SK-N-SH (cell line): ENCODE data around the gene BMPR1A. TPM values are rescaled to one million over a fixed set of nuclear protein-coding genes. Genes with fewer than 3 reads are reported as not detected.
A peak's percentile ranks its signal among the peaks of the same experiment; 100 is the strongest.

Experiments used
- CTCF ChIA-PET: fragments of 300-600, 350-600 bp; formaldehyde crosslinking; extraction: SDS; loops from one replicate; lab custom pipeline; 2021; lab: Yijun Ruan, JAX
- POLR2A ChIA-PET: fragments of 350-600 bp; sonication (Branson Sonifier 250); formaldehyde crosslinking; extraction: SDS; loops from one replicate; lab custom pipeline; 2020; ENCODE audit warnings: antibody characterized with exemption, inconsistent platforms; lab: Yijun Ruan, JAX
- DNase-seq: peaks from one replicate; pipeline ENCODE4 v3.0.0; 2012
- H2AFZ ChIP-seq: fragments of 200-600 bp; sonication (generic); 2 replicates; pipeline ENCODE4 v1.8.1; 2016; ENCODE audit warnings: antibody characterized with exemption, mild to moderate bottlenecking, low read depth
- H3F3A ChIP-seq: fragments of 200-600 bp; sonication (generic); replicated peaks from 2 replicates; pipeline ENCODE3; 2016; ENCODE audit warnings: antibody characterized with exemption, mild to moderate bottlenecking; ENCODE audit not compliant: insufficient read depth
- H3K27ac ChIP-seq, 2 experiments: fragments of 200-500 bp in 1 of 2; fragments of 200-600 bp in 1 of 2; sonication (Bioruptor generic) in 1 of 2; sonication (generic), shearing (Covaris generic) in 1 of 2; 2 replicates each; pipeline versions ENCODE4 v1.5.1 to v1.6.1; 2014 to 2016; ENCODE audit warnings: low read depth in 2 of 2, inconsistent platforms in 1 of 2, low read length in 1 of 2, mild to moderate bottlenecking in 1 of 2, mixed read lengths in 1 of 2
- H3K27me3 ChIP-seq: fragments of 200-600 bp; sonication (generic), shearing (Covaris generic); 2 replicates; pipeline ENCODE4 v1.6.1; 2016; ENCODE audit warnings: mixed run types; ENCODE audit not compliant: insufficient read depth
- H3K36me3 ChIP-seq, 2 experiments: fragments of 200-500 bp in 1 of 2; fragments of 200-600 bp in 1 of 2; sonication (Bioruptor generic) in 1 of 2; sonication (generic) in 1 of 2; replicated peaks in 1 of 2; 2 replicates each; pipeline versions ENCODE3 to v1.5.1; 2014 to 2016; ENCODE audit warnings: low read length in 1 of 2, mild to moderate bottlenecking in 1 of 2; ENCODE audit not compliant: insufficient read depth in 2 of 2, control insufficient read depth in 1 of 2
- H3K4me1 ChIP-seq, 2 experiments: fragments of 200-500 bp in 1 of 2; fragments of 200-600 bp in 1 of 2; sonication (Bioruptor generic) in 1 of 2; sonication (generic), shearing (Covaris generic) in 1 of 2; 2 replicates each; pipeline versions ENCODE4 v1.5.1 to v1.6.1; 2014 to 2016; ENCODE audit warnings: low read depth in 1 of 2, low read length in 1 of 2, mixed run types in 1 of 2; ENCODE audit not compliant: insufficient read depth in 2 of 2, control insufficient read depth in 1 of 2
- H3K4me2 ChIP-seq: fragments of 200-600 bp; sonication (generic), shearing (Covaris generic); 2 replicates; pipeline ENCODE4 v1.6.1; 2017; ENCODE audit warnings: mixed run types
- H3K4me3 ChIP-seq, 2 experiments: fragments of 200-500 bp in 1 of 2; fragments of 200-600 bp in 1 of 2; sonication (Bioruptor generic) in 1 of 2; sonication (generic), shearing (Covaris generic) in 1 of 2; 2 replicates each; pipeline versions ENCODE4 v1.5.1 to v1.8.1; 2014 to 2016; ENCODE audit warnings: low read depth in 2 of 2, inconsistent platforms in 1 of 2, low read length in 1 of 2, mild to moderate bottlenecking in 1 of 2, mixed read lengths in 1 of 2, moderate library complexity in 1 of 2
- H3K79me2 ChIP-seq: fragments of 200-600 bp; sonication (generic); 2 replicates; pipeline ENCODE4 v1.8.1; 2017; ENCODE audit warnings: mild to moderate bottlenecking; ENCODE audit not compliant: insufficient read depth
- H3K9ac ChIP-seq: fragments of 200-600 bp; sonication (generic); 2 replicates; pipeline ENCODE4 v1.6.1; 2017; ENCODE audit warnings: mixed run types
- H3K9me2 ChIP-seq: fragments of 200-600 bp; sonication (generic); 2 replicates; pipeline ENCODE4 v1.6.1; 2017; ENCODE audit warnings: mixed run types
- H3K9me3 ChIP-seq: fragments of 200-600 bp; sonication (generic); 2 replicates; pipeline ENCODE4 v1.6.1; 2017; ENCODE audit warnings: mixed run types, mild to moderate bottlenecking, moderate library complexity
- H4K20me1 ChIP-seq: fragments of 200-600 bp; sonication (generic); 2 replicates; pipeline ENCODE4 v1.6.1; 2017; ENCODE audit warnings: mild to moderate bottlenecking, mixed run types; ENCODE audit not compliant: insufficient read depth
- CHD2 ChIP-seq: fragments of 150-350 bp; IDR thresholded peaks from 2 replicates; pipeline ENCODE4 v1.6.1; 2018; ENCODE audit warnings: low read length; ENCODE audit not compliant: partially characterized antibody
- FOXJ3 ChIP-seq: sonication (generic); formaldehyde crosslinking; IDR thresholded peaks from 2 replicates; pipeline ENCODE4 v1.5.1; 2020; ENCODE audit warnings: mild to moderate bottlenecking, missing genetic modification reagents
- FOXM1 ChIP-seq: IDR thresholded peaks from 2 replicates; pipeline ENCODE4 v1.4.0; 2012; ENCODE audit warnings: low read depth, mild to moderate bottlenecking
- GABPA ChIP-seq: IDR thresholded peaks from 2 replicates; pipeline ENCODE4 v1.4.0; 2012; ENCODE audit warnings: low read depth, mild to moderate bottlenecking
- JUND ChIP-seq: IDR thresholded peaks from 2 replicates; pipeline ENCODE4 v1.4.0; 2012
- MEF2A ChIP-seq: IDR thresholded peaks from 2 replicates; pipeline ENCODE4 v1.4.0; 2012; ENCODE audit warnings: low read depth, borderline replicate concordance
- MXI1 ChIP-seq: IDR thresholded peaks from 2 replicates; pipeline ENCODE4 v1.6.1; 2012; ENCODE audit warnings: mild to moderate bottlenecking, low read depth, low read length, improper control_type of control experiment
- NFIC ChIP-seq: IDR thresholded peaks from 2 replicates; pipeline ENCODE4 v1.4.0; 2012; ENCODE audit warnings: borderline replicate concordance
- NRF1 ChIP-seq: IDR thresholded peaks from 2 replicates; pipeline ENCODE4 v1.6.1; 2012; ENCODE audit warnings: low read depth, mild to moderate bottlenecking, low read length
- RCOR1 ChIP-seq: fragments of 150-350 bp; IDR thresholded peaks from 2 replicates; pipeline ENCODE4 v1.6.1; 2017; ENCODE audit warnings: antibody characterized with exemption, low read length
- RFX5 ChIP-seq: IDR thresholded peaks from 2 replicates; pipeline ENCODE4 v1.6.1; 2012; ENCODE audit warnings: mild to moderate bottlenecking, improper control_type of control experiment, low read length
- RXRA ChIP-seq: IDR thresholded peaks from 2 replicates; pipeline ENCODE4 v1.4.0; 2012; ENCODE audit warnings: low read depth, mild to moderate bottlenecking, borderline replicate concordance
- SIN3A ChIP-seq: IDR thresholded peaks from 2 replicates; pipeline ENCODE4 v1.6.1; 2012; ENCODE audit warnings: low read depth, mild to moderate bottlenecking, low read length, moderate library complexity, borderline replicate concordance
- SMC3 ChIP-seq: IDR thresholded peaks from 2 replicates; pipeline ENCODE4 v1.6.1; 2012; ENCODE audit warnings: low read depth, low read length, improper control_type of control experiment
- TAF1 ChIP-seq: IDR thresholded peaks from 2 replicates; pipeline ENCODE4 v1.6.1; 2012; ENCODE audit warnings: low read depth, mild to moderate bottlenecking, low read length, moderate library complexity, borderline replicate concordance
- TCF12 ChIP-seq: IDR thresholded peaks from 2 replicates; pipeline ENCODE4 v1.4.0; 2012
- TEAD4 ChIP-seq: IDR thresholded peaks from 2 replicates; pipeline ENCODE4 v1.4.0; 2012; ENCODE audit warnings: mild to moderate bottlenecking, borderline replicate concordance; ENCODE audit not compliant: insufficient read depth
- WGBS: methylation state at CpG from one replicate; pipeline ENCODE4 v1.1.6; 2017; ENCODE audit warnings: low lambda C conversion rate; 5-methylcytosine and 5-hydroxymethylcytosine counted together
- polyA plus RNA-seq, 3 experiments: library from polyadenylated mRNA; depleted of rRNA; stranded (reverse); fragments of >200 nt; gene quantifications; 2 replicates each; pipeline ENCODE4 v1.2.3, GENCODE V29; 2012
- TF ChIP-seq, protein P1 (sequence below): fragments of 200-600 bp; sonication (generic); IDR thresholded peaks from 2 replicates; pipeline ENCODE4 v1.6.1; 2017; ENCODE audit warnings: antibody characterized with exemption, mild to moderate bottlenecking, moderate library complexity
- TF ChIP-seq, protein P2 (sequence below): fragments of 150-350 bp; IDR thresholded peaks from 2 replicates; pipeline ENCODE4 v1.6.1; 2016; ENCODE audit warnings: mild to moderate bottlenecking, low read depth, low read length
- TF ChIP-seq, protein P3 (sequence below): IDR thresholded peaks from 2 replicates; pipeline ENCODE4 v1.4.0; 2012; ENCODE audit warnings: low read depth, borderline replicate concordance

BMPR1A gene
- polyA plus RNA-seq, 1 of the 3 experiments (the other 2 are of a cell fraction) = 12.7 TPM

DNA sequence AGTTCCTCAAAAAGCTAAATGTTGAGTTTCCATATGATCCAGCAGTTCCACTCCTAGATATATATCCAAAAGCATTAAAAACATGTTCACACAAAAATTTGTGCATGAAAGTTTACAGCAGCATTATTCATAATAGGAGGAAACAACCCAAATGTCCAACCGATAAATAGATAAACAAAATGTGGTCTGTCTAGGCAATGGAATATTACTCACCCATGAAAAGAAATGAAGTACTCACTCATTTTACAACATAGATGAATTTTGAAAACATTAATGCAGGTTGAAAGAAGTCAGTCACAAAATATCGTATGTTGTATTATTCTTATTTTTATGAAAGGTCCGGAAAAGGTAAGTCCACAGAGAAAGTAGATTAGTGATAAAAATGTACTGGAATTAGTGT, 34.0 kb downstream of the BMPR1A start:
- POLR2A ChIA-PET = no interaction called here
- Histone ChIP-seq H3K27me3 (no peaks in the 10 kb centered on the region), H4K20me1 (peaks cover 40% of the 10 kb centered on the region), H2AFZ (no peak overlapping the region), H3K4me3 (no peak overlapping the region)
- TF ChIP-seq, protein P1, sequence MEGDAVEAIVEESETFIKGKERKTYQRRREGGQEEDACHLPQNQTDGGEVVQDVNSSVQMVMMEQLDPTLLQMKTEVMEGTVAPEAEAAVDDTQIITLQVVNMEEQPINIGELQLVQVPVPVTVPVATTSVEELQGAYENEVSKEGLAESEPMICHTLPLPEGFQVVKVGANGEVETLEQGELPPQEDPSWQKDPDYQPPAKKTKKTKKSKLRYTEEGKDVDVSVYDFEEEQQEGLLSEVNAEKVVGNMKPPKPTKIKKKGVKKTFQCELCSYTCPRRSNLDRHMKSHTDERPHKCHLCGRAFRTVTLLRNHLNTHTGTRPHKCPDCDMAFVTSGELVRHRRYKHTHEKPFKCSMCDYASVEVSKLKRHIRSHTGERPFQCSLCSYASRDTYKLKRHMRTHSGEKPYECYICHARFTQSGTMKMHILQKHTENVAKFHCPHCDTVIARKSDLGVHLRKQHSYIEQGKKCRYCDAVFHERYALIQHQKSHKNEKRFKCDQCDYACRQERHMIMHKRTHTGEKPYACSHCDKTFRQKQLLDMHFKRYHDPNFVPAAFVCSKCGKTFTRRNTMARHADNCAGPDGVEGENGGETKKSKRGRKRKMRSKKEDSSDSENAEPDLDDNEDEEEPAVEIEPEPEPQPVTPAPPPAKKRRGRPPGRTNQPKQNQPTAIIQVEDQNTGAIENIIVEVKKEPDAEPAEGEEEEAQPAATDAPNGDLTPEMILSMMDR = no peak
- no peak for TF ChIP-seq TAF1
- no peak for TF ChIP-seq FOXM1
- TF ChIP-seq, all 33 proteins: peak for 0
- Histone ChIP-seq H3F3A (peaks cover 13% of the 10 kb centered on the region), H3K9me2 (no peaks in the 10 kb centered on the region), H3K9me3 (no peaks in the 10 kb centered on the region), H3K27ac (no peak overlapping the region), H3K4me2 (no peak overlapping the region), H3K9ac (no peak overlapping the region), H3K79me2 (peaks cover 94% of the 10 kb centered on the region), H3K36me3 (peaks cover 0 to 3% of the 10 kb centered on the region in 2 experiments), H3K4me1 (peaks cover 4 to 17% of the 10 kb centered on the region in 2 experiments; a peak in 3 of 4 replicates)
- WGBS = over 99% methylated on average over 3 of the region's 3 CpGs
- DNase-seq = no peak
- CTCF ChIA-PET = interaction anchor here (1.6 kb wide), 1 partner anchor 15 kb away, joined by 4 read pairs; no protein-coding TSS in a partner anchor

DNA sequence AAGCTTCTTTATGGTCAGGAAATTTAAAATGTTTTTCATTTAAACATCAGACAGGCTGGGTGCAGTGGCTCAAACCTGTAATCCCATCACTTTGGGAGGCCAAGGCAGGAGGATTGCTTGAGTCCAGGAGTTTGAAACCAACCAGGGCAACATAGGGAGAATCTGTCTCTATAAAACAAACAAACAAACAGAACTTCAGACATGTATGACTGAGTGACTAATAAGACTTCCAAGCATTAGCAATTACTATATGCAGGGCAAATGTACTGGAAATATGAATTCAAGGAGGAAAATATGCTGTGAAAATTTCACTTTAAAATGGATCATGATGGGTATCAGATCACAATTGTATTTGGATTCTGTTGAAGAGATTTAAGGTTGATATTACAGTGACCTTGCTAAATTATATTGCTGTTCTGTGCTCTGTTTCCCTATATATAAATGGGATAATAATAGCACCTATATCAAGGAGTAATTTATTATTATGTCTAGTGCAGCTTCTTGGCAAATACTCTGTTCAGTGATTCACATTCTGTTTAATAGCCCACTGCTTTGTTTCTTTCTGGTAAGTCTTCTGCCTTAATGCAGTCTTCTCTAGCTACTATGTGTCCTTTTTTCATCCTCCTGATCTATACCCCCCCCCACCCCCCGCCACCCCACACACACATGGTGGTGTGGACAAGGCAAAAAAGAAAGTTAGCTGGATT, 36.2 kb downstream of the BMPR1A start:
- TF ChIP-seq TCF12 (no peak), NRF1 (no peak), NFIC (no peak), SMC3 (no peak), TEAD4 (no peak), FOXM1 (no peak), GABPA (no peak), SIN3A (no peak), TAF1 (no peak), JUND (no peak), FOXJ3 (no peak), RFX5 (no peak), CHD2 (no peak), RXRA (no peak), MEF2A (no peak), MXI1 (no peak), RCOR1 (no peak)
- TF ChIP-seq, protein P1 = no peak
- TF ChIP-seq, protein P2, sequence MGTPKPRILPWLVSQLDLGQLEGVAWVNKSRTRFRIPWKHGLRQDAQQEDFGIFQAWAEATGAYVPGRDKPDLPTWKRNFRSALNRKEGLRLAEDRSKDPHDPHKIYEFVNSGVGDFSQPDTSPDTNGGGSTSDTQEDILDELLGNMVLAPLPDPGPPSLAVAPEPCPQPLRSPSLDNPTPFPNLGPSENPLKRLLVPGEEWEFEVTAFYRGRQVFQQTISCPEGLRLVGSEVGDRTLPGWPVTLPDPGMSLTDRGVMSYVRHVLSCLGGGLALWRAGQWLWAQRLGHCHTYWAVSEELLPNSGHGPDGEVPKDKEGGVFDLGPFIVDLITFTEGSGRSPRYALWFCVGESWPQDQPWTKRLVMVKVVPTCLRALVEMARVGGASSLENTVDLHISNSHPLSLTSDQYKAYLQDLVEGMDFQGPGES = no peak
- TF ChIP-seq, protein P3, sequence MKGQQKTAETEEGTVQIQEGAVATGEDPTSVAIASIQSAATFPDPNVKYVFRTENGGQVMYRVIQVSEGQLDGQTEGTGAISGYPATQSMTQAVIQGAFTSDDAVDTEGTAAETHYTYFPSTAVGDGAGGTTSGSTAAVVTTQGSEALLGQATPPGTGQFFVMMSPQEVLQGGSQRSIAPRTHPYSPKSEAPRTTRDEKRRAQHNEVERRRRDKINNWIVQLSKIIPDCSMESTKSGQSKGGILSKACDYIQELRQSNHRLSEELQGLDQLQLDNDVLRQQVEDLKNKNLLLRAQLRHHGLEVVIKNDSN = no peak
- TF ChIP-seq, all 33 proteins: peak for 0
- Histone ChIP-seq H4K20me1 (peaks cover 20% of the 10 kb centered on the region), H3K27me3 (no peaks in the 10 kb centered on the region), H3K36me3 (peaks cover 0 to 3% of the 10 kb centered on the region in 2 experiments), H3K9me2 (no peaks in the 10 kb centered on the region), H3K4me2 (peak overlapping the region; percentile 16; the same call in 1 of the 2 replicates), H3K79me2 (peaks cover 94% of the 10 kb centered on the region), H3K9ac (no peak overlapping the region), H3K9me3 (no peaks in the 10 kb centered on the region), H3K4me3 (no peak overlapping the region), H2AFZ (no peak overlapping the region), H3K4me1 (peaks cover 0 to 28% of the 10 kb centered on the region in 2 experiments; a peak in 3 of 4 replicates), H3K27ac (peak overlapping the region in 1 of 2 experiments; percentile 34; a peak in 2 of 4 replicates), H3F3A (peaks cover 20% of the 10 kb centered on the region)
- DNase-seq = no peak
- CTCF ChIA-PET = interaction anchor here (1.1 kb wide), 1 partner anchor 104 kb away, joined by 3 read pairs; no protein-coding TSS in a partner anchor
- POLR2A ChIA-PET = no interaction called here
- WGBS = 93% methylated on average over 1 of the region's 1 CpG
